Neural cell (in vitro differentiated cells): ENCODE data around the gene KIF5C. TPM values are rescaled to one million over a fixed set of nuclear protein-coding genes. Genes with fewer than 3 reads are reported as not detected.

Source experiments
- H2AFZ ChIP-seq: fragments of 200-600, 300-800 bp; sonication (generic), shearing (Covaris generic); 2 replicates; pipeline ENCODE4 v1.6.0; 2014; ENCODE audit warnings: low read depth, mild to moderate bottlenecking, antibody characterized with exemption, low read length, moderate library complexity
- H3F3A ChIP-seq: fragments of 200-600 bp; shearing (Covaris generic); 2 replicates; pipeline ENCODE4 v1.6.1; 2016; ENCODE audit warnings: mild to moderate bottlenecking, moderate library complexity, mixed read lengths, antibody characterized with exemption, low read length; ENCODE audit not compliant: insufficient read depth, poor library complexity, severe bottlenecking
- H3K27ac ChIP-seq: fragments of 200-600, 300-800 bp; sonication (generic), shearing (Covaris generic); 2 replicates; pipeline ENCODE4 v1.5.1; 2014; ENCODE audit warnings: mild to moderate bottlenecking, low read length, moderate library complexity
- H3K27me3 ChIP-seq: fragments of 300-800, 200-600 bp; sonication (generic), shearing (Covaris generic); 2 replicates; pipeline ENCODE4 v1.6.0; 2014; ENCODE audit warnings: mild to moderate bottlenecking, low read depth, low read length, moderate library complexity; ENCODE audit not compliant: insufficient read depth
- H3K36me3 ChIP-seq: fragments of 300-800, 200-600 bp; sonication (generic), shearing (Covaris generic); 2 replicates; pipeline ENCODE4 v1.5.1; 2014; ENCODE audit warnings: mild to moderate bottlenecking, antibody characterized with exemption, low read length, moderate library complexity; ENCODE audit not compliant: insufficient read depth
- H3K4me2 ChIP-seq: fragments of 300-800, 200-600 bp; sonication (generic), shearing (Covaris generic); 2 replicates; pipeline ENCODE4 v1.6.0; 2014; ENCODE audit warnings: mild to moderate bottlenecking, low read length
- H3K4me3 ChIP-seq: fragments of 300-800, 200-600 bp; sonication (generic), shearing (Covaris generic); 2 replicates; pipeline ENCODE4 v1.5.1; 2014; ENCODE audit warnings: mild to moderate bottlenecking, low read length, moderate library complexity
- H3K79me2 ChIP-seq: fragments of 200-600 bp; shearing (Covaris generic); replicated peaks from 2 replicates; pipeline ENCODE4 v1.6.0; 2014; ENCODE audit warnings: mild to moderate bottlenecking, low read length, moderate library complexity; ENCODE audit not compliant: insufficient read depth
- H3K9ac ChIP-seq: fragments of 300-800, 200-600 bp; sonication (generic), shearing (Covaris generic); 2 replicates; pipeline ENCODE4 v1.6.1; 2016; ENCODE audit warnings: mild to moderate bottlenecking, low read length, mixed read lengths
- H3K9me2 ChIP-seq: fragments of 200-600 bp; shearing (Covaris generic); 2 replicates; pipeline ENCODE4 v1.6.1; 2016; ENCODE audit warnings: mild to moderate bottlenecking, low read length, mixed read lengths; ENCODE audit not compliant: insufficient read depth
- H3K9me3 ChIP-seq: fragments of 200-600, 300-800 bp; sonication (generic), shearing (Covaris generic); 2 replicates; pipeline ENCODE4 v1.6.1; 2016; ENCODE audit warnings: mild to moderate bottlenecking, mixed run types, low read length, moderate library complexity, mixed read lengths
- H4K20me1 ChIP-seq: fragments of 200-600 bp; shearing (Covaris generic); 2 replicates; pipeline ENCODE4 v1.6.1; 2016; ENCODE audit warnings: mild to moderate bottlenecking, mixed run types; ENCODE audit not compliant: insufficient read depth
- CTCF ChIP-seq: fragments of 450-650 bp; IDR thresholded peaks from 2 replicates; pipeline ENCODE4 v1.5.1; 2014; ENCODE audit warnings: antibody characterized with exemption, mild to moderate bottlenecking, moderate library complexity; ENCODE audit not compliant: poor library complexity, severe bottlenecking
- EP300 ChIP-seq: fragments of 450-650 bp; conservative IDR thresholded peaks from 2 replicates; pipeline ENCODE4 v1.6.1; 2014; ENCODE audit warnings: antibody characterized with exemption, mild to moderate bottlenecking, moderate library complexity; ENCODE audit not compliant: poor library complexity, severe bottlenecking
- EZH2 ChIP-seq: fragments of 200-600, 300-800 bp; shearing (Covaris generic), sonication (generic); IDR thresholded peaks from 2 replicates; pipeline ENCODE4 v1.6.1; 2014; ENCODE audit warnings: antibody characterized with exemption, low read length, borderline replicate concordance, mild to moderate bottlenecking; ENCODE audit not compliant: insufficient read depth, poor library complexity, severe bottlenecking
- MXI1 ChIP-seq: fragments of 450-650 bp; conservative IDR thresholded peaks from 2 replicates; pipeline ENCODE4 v1.6.1; 2014; ENCODE audit warnings: antibody characterized with exemption, mild to moderate bottlenecking; ENCODE audit not compliant: poor library complexity, severe bottlenecking
- POLR2AphosphoS5 ChIP-seq: IDR thresholded peaks from 2 replicates; pipeline ENCODE4 v1.6.1; 2012
- RAD21 ChIP-seq: fragments of 450-650 bp; conservative IDR thresholded peaks from 2 replicates; pipeline ENCODE4 v1.6.1; 2014; ENCODE audit warnings: antibody characterized with exemption, mild to moderate bottlenecking, moderate library complexity
- REST ChIP-seq: IDR thresholded peaks from 2 replicates; pipeline ENCODE4 v1.6.1; 2012; ENCODE audit warnings: borderline replicate concordance
- SMC3 ChIP-seq: fragments of 450-650 bp; conservative IDR thresholded peaks from 2 replicates; pipeline ENCODE4 v1.6.1; 2014; ENCODE audit warnings: antibody characterized with exemption, mild to moderate bottlenecking, moderate library complexity; ENCODE audit not compliant: poor library complexity
- TAF1 ChIP-seq: IDR thresholded peaks from 2 replicates; pipeline ENCODE4 v1.6.1; 2012; ENCODE audit warnings: low read depth
- polyA plus RNA-seq: library from polyadenylated mRNA; depleted of rRNA; stranded (reverse); fragments of >200 nt; gene quantifications from 2 replicates; pipeline ENCODE4 v1.2.3, GENCODE V29; 2014

The KIF5C gene
- polyA plus RNA-seq, 1 donor from 2014 or later: 527 TPM

- Histone ChIP-seq H3K4me3 (no peak overlapping the region), H3K79me2 (no peaks in the 10 kb centered on the region), H4K20me1 (no peaks in the 10 kb centered on the region), H3K9me2 (no peaks in the 10 kb centered on the region), H3K9me3 (no peaks in the 10 kb centered on the region), H3K36me3 (peaks cover 26% of the 10 kb centered on the region), H3K4me2 (no peak overlapping the region), H3K9ac (no peak overlapping the region), H2AFZ (no peak overlapping the region), H3F3A (no peaks in the 10 kb centered on the region), H3K27ac (no peak overlapping the region), H3K27me3 (no peaks in the 10 kb centered on the region)
- TF ChIP-seq CTCF (no peak), RAD21 (no peak), MXI1 (no peak), POLR2AphosphoS5 (no peak), EZH2 (no peak), EP300 (no peak), SMC3 (no peak), TAF1 (no peak), REST (no peak)
These were observed 137.5 kb downstream of the KIF5C start for GRCh38 chr2:149012545-149012944.

- Histone ChIP-seq H3K4me2 (no peak overlapping the region), H3K9ac (no peak overlapping the region), H3K79me2 (no peaks in the 10 kb centered on the region), H3K9me3 (no peaks in the 10 kb centered on the region), H4K20me1 (peaks cover 3% of the 10 kb centered on the region), H3F3A (no peaks in the 10 kb centered on the region), H3K4me3 (no peak overlapping the region), H2AFZ (no peak overlapping the region), H3K27me3 (no peaks in the 10 kb centered on the region), H3K9me2 (no peaks in the 10 kb centered on the region), H3K27ac (no peak overlapping the region), H3K36me3 (peaks cover 17% of the 10 kb centered on the region)
- TF ChIP-seq CTCF: no peak
- TF ChIP-seq MXI1: no peak
- TF ChIP-seq RAD21: no peak
- TF ChIP-seq REST: no peak
- no peak for TF ChIP-seq TAF1
- no peak for TF ChIP-seq SMC3
- TF ChIP-seq EP300: no peak
- TF ChIP-seq EZH2: no peak
- TF ChIP-seq POLR2AphosphoS5: no peak
These were observed 140.5 kb downstream of the KIF5C start for GRCh38 chr2:149015501-149015900.
